WI38 (cell line): Measurements from ENCODE around the gene ABCC3.

Experiments
- H3K4me3 ChIP-seq: 2 replicates; pipeline ENCODE4 v1.5.1; 2011; ENCODE audit warnings: low read depth, mild to moderate bottlenecking, control low read depth, low read length
- CTCF ChIP-seq: IDR thresholded peaks from 2 replicates; pipeline ENCODE4 v1.5.1; 2012; ENCODE audit warnings: low read depth, mild to moderate bottlenecking, control low read depth, low read length

Gene ABCC3

GRCh38 chr17:50710650-50711049 lies 76.0 kb downstream of the ABCC3 start:
- TF ChIP-seq CTCF = no peak
- no peak overlapping the region for H3K4me3 ChIP-seq

- no peak for TF ChIP-seq CTCF
- H3K4me3 ChIP-seq = no peak overlapping the region
These were observed 78.0 kb downstream of the ABCC3 start for GRCh38 chr17:50712641-50713040.

- no peak overlapping the region for H3K4me3 ChIP-seq
- no peak for TF ChIP-seq CTCF
These were observed 80.8 kb downstream of the ABCC3 start for GRCh38 chr17:50715471-50715870.

GRCh38 chr17:50719144-50719923 lies 84.7 kb downstream of the ABCC3 start, which contains the start of gene LUC7L3:
TSS of gene LUC7L3 (plus strand) at chr17:50719603. CDS start at chr17:50719733, 130 bp downstream.
- TF ChIP-seq CTCF = no peak
- peak within 1 kb of the TSS; percentile 96 for H3K4me3 ChIP-seq

- no peak for TF ChIP-seq CTCF
- H3K4me3 ChIP-seq = peak overlapping the region; percentile 96
These were observed 85.5 kb downstream of the ABCC3 start for GRCh38 chr17:50719924-50720794.

GRCh38 chr17:50721194-50722010 lies 86.7 kb downstream of the ABCC3 start:
- TF ChIP-seq CTCF = no peak
- H3K4me3 ChIP-seq = peak overlapping the region; percentile 96
